Ascending aorta (tissue), 2 donors: ENCODE measurements around the gene MT1M. TPM values are rescaled to one million over a fixed set of nuclear protein-coding genes. Genes with fewer than 3 reads are reported as not detected.

Experiments used
- DNase-seq, 2 donors: peaks; one replicate each; pipeline ENCODE4 v3.0.0-alpha.2; 2019; ENCODE audit warnings: low spot score in 2 of 2
- H3K27ac ChIP-seq, 2 donors: fragments of 200-600 bp; sonication (generic); one replicate each; pipeline ENCODE4 v1.5.1; 2016 to 2017; ENCODE audit warnings: mild to moderate bottlenecking in 1 of 2
- H3K27me3 ChIP-seq: fragments of 200-600 bp; sonication (generic); one replicate; pipeline ENCODE4 v1.5.1; 2017
- H3K36me3 ChIP-seq, 2 donors: fragments of 200-600 bp; sonication (generic); one replicate each; pipeline ENCODE4 v1.5.1; 2016
- H3K4me1 ChIP-seq, 2 donors: fragments of 200-600 bp; sonication (generic); one replicate each; pipeline ENCODE4 v1.5.1; 2016 to 2017; ENCODE audit warnings: mild to moderate bottlenecking in 1 of 2
- H3K4me3 ChIP-seq, 2 donors: fragments of 200-600 bp; sonication (generic); one replicate each; pipeline ENCODE4 v1.5.1; 2016 to 2017; ENCODE audit warnings: mild to moderate bottlenecking in 1 of 2
- H3K9me3 ChIP-seq, 2 donors: fragments of 200-600 bp; sonication (generic); one replicate each; pipeline ENCODE4 v1.5.1; 2016
- intact Hi-C: fragments of 100-400 bp; cut with DNase I; formaldehyde crosslinking; loops from one replicate; pipeline ENCODE4 v1.15.1; 2023
- total RNA-seq: library from RNA; depleted of rRNA; stranded (reverse); fragments of >200 nt; gene quantifications from one replicate; pipeline ENCODE4 v1.1.0, GENCODE V29; 2016
- TF ChIP-seq, protein P1 (sequence below), 3 experiments: fragments of 200-600 bp in 2 of 3; fragments of 450-650 bp in 1 of 3; sonication (generic) in 2 of 3; IDR thresholded peaks; one replicate each; pipeline ENCODE4 v1.5.1; 2016 to 2019; ENCODE audit warnings: antibody characterized with exemption in 3 of 3, mild to moderate bottlenecking in 1 of 3, moderate library complexity in 1 of 3

MT1M gene
- total RNA-seq, 1 donor from 2014 or later, result 105 TPM

DNA sequence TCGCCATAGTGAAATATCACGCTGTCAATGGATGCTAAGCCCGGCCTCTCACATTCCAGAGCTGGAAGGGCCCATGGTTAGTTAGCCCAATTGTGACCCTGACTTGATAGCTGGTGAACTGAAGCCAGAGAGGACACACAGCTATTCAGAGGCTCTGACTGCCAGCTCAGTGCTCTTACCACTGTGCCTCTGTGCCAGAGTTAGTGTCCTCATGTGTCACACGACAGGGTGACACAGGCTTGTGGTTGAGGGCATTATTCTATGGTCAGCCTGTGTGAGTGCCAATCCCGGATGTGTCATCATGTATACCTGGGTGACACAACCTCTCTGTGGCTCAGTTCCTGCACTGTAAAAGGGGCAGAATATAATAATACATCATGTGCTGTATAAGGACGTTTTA is 47.4 kb downstream of the MT1M start:
- H3K27ac ChIP-seq, result no peak overlapping the region
- TF ChIP-seq, protein P1, sequence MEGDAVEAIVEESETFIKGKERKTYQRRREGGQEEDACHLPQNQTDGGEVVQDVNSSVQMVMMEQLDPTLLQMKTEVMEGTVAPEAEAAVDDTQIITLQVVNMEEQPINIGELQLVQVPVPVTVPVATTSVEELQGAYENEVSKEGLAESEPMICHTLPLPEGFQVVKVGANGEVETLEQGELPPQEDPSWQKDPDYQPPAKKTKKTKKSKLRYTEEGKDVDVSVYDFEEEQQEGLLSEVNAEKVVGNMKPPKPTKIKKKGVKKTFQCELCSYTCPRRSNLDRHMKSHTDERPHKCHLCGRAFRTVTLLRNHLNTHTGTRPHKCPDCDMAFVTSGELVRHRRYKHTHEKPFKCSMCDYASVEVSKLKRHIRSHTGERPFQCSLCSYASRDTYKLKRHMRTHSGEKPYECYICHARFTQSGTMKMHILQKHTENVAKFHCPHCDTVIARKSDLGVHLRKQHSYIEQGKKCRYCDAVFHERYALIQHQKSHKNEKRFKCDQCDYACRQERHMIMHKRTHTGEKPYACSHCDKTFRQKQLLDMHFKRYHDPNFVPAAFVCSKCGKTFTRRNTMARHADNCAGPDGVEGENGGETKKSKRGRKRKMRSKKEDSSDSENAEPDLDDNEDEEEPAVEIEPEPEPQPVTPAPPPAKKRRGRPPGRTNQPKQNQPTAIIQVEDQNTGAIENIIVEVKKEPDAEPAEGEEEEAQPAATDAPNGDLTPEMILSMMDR (IDR thresholded peaks at IDR 0.05), result no peak
- no peak overlapping the region for H3K4me3 ChIP-seq
- intact Hi-C loops, result no loop called here
- H3K36me3 ChIP-seq, result peaks cover 0 to 7% of the 10 kb centered on the region in 2 donors
- no peak for DNase-seq
- no peaks in the 10 kb centered on the region for H3K9me3 ChIP-seq
- no peaks in the 10 kb centered on the region for H3K27me3 ChIP-seq
- peaks cover 0 to 23% of the 10 kb centered on the region in 2 donors for H3K4me1 ChIP-seq

DNA sequence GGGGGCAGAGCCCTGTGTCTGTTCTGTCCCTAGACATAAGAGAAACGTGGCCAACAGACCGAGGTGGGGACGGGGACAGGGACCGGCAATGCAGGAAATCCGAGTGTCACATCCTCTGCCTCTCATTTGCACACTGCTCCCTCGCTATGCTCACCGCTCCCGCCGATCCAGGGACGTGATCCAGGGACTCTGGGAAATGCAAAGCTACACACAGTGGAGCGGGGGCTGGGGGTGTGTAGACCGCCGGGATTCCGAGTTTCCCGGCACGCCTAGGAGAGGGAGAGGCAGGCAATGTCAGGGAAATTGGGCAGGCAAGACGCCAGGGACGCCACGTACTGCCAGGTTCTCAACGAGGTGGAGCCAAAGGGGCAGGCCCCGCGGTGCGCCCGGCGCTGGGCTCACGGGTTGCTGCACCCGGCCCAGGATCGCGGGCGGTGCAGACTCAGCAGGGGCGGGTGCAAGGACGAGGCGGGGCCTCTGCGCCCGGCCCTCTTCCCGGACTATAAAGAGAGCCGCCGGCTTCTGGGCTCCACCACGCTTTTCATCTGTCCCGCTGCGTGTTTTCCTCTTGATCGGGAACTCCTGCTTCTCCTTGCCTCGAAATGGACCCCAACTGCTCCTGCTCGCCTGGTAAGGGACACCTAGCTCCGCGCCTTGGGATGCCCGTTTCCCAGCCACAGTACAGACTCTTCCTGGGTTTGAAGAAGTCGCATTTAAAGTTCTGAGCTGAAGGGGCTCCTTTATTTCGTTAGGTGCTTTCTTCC is 49.7 kb downstream of the MT1M start, which contains the start of gene MT1X:
TSS of gene MT1X (plus strand) at position 532 of the 764 bp plus-strand sequence. CDS start at position 603, 71 bp downstream.
- intact Hi-C loops, result loop anchor here (2.0 kb wide), 2 partner anchors 49 to 73 kb away; partner anchors contain the start of genes MT1M and MT2A
- peaks cover 0 to 7% of the 10 kb centered on the region in 2 donors for H3K36me3 ChIP-seq
- TF ChIP-seq, protein P1 (IDR thresholded peaks at IDR 0.05), result no peak
- peak; percentile 81 to 97 for DNase-seq
- H3K4me3 ChIP-seq, result peak within 1 kb of the TSS; percentile 71 to 85
- H3K9me3 ChIP-seq, result no peaks in the 10 kb centered on the region
- peaks cover 0 to 26% of the 10 kb centered on the region in 2 donors for H3K4me1 ChIP-seq
- no peaks in the 10 kb centered on the region for H3K27me3 ChIP-seq
- peak within 1 kb of the TSS; percentile 83 to 88 for H3K27ac ChIP-seq

DNA sequence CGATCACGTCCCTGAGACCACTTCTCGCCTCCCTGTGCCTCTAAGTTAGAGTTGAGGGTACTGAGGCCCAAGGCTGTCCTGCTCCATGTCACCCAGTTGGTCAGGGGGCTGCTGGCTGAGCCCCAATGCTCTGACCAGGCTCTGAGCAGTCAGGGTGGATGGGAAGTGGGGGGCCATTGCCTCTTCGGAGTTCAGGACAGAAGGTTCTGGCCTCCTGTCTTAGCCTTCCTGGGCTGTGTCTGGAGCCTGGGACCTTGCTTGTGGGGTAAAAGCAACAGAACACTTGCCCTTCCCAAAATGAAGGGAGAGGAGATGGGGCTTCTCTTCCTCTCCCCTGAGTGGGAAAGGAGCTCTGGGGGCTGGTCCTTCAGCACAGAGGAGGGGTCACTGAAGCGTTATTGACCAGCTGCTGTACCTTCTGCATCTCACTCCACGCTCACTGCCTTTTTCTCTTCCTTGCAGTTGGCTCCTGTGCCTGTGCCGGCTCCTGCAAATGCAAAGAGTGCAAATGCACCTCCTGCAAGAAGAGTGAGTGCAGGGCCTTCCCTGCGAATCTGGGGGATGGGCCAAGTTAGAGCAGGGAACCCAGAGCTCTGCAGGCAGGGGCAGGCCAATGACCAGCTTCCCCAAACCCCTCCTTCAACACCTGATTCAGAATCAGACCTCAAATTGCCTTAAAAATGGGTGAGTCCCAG is 50.4 kb downstream of the MT1M start:
- DNase-seq, result no peak
- Histone ChIP-seq H3K9me3 (no peaks in the 10 kb centered on the region), H3K4me1 (peaks cover 0 to 26% of the 10 kb centered on the region in 2 donors), H3K4me3 (peak overlapping the region; percentile 71 to 85), H3K27ac (peak overlapping the region; percentile 83 to 88), H3K27me3 (no peaks in the 10 kb centered on the region), H3K36me3 (peaks cover 0 to 11% of the 10 kb centered on the region in 2 donors)
- TF ChIP-seq, protein P1 (IDR thresholded peaks at IDR 0.05), result no peak
- intact Hi-C loops, result loop anchor here (2.0 kb wide), 2 partner anchors 50 to 74 kb away; partner anchors contain the start of genes MT1M and MT2A

Other genes starting within 250 kb of the MT1M start
- 112 TPM for gene AMFR, start 207.1 kb upstream of the MT1M start, total RNA-seq
- 5.3 TPM for gene NUDT21, start 181.3 kb upstream of the MT1M start, total RNA-seq
- gene OGFOD1, start 181.1 kb upstream of the MT1M start, total RNA-seq, result 21.9 TPM
- gene BBS2, start 112.6 kb upstream of the MT1M start, total RNA-seq, result 29.4 TPM
- not detected for gene MT4, start 67.6 kb upstream of the MT1M start, total RNA-seq
- gene MT3, start 43.1 kb upstream of the MT1M start, total RNA-seq, result not detected
- 602 TPM for gene MT2A, start 24.1 kb upstream of the MT1M start, total RNA-seq
- gene MT1E, start 6.9 kb upstream of the MT1M start, total RNA-seq, result 456 TPM
- 183 TPM for gene MT1A, start 6.0 kb downstream of the MT1M start, total RNA-seq
- gene MT1B, start 19.2 kb downstream of the MT1M start, total RNA-seq, result not detected
- 9.8 TPM for gene MT1F, start 25.3 kb downstream of the MT1M start, total RNA-seq
- 36.6 TPM for gene MT1G, start 35.4 kb downstream of the MT1M start, total RNA-seq
- gene MT1H, start 37.2 kb downstream of the MT1M start, total RNA-seq, result not detected
- gene MT1X, start 49.8 kb downstream of the MT1M start, total RNA-seq, result 2,291 TPM
- 419 TPM for gene NUP93, start 97.5 kb downstream of the MT1M start, total RNA-seq
- not detected for gene SLC12A3, start 232.5 kb downstream of the MT1M start, total RNA-seq